C1 segment of cervical spinal cord (tissue), 14 donors: ENCODE results near the gene TMEM250.

Experiments used
- DNase-seq, 14 donors: peaks; one replicate each; lab custom pipeline; 2025; lab: John Stamatoyannopoulos, UW

The TMEM250 gene

DNA sequence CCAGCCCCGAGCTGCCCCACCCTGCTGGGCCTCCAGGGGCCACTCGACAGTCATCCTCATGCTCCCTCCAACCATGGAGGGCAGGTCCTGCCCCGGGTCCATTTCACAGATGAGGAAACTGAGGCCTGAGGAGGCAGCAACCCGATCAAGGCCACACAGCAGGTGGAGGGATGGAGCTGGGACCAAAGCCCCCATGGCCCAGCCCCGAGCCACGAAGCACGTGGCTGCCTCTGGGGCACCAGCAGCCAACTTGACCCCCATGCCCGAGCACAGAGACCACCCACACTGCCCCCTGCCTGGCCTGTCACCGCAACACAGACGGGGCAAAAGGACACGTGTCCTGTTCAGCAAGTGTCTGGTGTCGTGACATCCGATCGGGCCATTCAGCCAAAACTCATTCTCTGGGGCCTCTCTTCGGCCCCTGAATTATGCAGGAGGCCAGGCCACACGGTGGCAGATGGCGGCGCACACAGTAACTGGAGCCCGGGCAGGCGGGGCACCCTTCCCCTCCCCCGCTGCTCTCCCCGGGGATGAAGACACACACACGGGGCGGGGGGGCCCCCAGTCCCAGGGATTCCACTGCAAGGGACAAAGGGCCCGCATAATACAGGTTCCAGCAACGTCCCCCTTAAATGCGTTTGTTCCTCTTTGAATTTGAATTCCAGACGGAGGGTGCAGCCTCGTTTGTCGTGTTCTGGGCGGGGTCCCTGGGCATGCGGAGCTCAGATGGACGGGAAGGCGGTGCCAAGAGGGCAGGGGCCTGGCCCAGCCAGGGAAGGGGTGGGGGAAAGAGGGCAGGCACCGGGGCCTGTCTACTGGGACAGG is 29.4 kb upstream of the TMEM250 start:
- DNase-seq: no peak

DNA sequence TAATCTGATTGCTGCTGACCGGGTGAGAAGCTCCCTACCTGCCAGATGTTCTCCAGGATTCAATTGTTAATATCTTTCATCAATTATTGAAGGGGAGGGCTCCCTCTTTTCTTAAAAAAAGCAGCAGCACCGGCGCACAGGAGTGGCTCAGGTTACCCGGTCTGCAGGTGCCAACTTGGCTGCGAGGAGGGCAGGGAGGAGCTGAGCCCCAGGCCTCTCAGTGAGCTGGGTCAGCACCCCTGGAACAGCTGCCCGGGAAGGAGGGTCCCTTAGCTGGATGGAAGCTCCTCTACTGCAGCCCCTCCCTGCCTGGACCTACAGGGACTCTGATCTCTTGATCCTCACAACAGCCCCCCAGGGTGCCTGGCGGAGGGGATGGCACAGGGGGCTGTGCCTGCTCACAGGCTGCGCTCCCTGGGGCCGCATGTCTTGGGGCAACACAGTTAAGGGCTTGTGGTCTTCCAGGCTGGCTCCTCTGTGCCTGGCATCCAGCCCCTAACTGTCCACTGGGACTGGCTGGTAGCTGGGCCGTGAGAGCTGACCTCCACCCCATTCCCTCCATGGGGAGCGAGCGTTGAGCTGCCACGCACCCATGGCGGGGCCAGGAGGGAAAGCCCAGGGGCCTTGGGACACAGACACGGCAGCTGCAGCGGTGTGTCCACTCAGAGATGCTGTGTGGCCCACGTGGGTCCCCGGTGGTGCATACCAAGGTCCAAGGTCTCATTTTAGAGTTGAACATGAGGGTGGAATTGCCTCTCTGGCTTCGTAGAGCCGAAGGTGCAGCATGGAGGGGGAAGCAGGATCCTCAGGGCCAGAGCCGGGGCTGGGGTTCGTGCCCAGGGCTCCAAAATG is 28.6 kb upstream of the TMEM250 start:
- no peak for DNase-seq

DNA sequence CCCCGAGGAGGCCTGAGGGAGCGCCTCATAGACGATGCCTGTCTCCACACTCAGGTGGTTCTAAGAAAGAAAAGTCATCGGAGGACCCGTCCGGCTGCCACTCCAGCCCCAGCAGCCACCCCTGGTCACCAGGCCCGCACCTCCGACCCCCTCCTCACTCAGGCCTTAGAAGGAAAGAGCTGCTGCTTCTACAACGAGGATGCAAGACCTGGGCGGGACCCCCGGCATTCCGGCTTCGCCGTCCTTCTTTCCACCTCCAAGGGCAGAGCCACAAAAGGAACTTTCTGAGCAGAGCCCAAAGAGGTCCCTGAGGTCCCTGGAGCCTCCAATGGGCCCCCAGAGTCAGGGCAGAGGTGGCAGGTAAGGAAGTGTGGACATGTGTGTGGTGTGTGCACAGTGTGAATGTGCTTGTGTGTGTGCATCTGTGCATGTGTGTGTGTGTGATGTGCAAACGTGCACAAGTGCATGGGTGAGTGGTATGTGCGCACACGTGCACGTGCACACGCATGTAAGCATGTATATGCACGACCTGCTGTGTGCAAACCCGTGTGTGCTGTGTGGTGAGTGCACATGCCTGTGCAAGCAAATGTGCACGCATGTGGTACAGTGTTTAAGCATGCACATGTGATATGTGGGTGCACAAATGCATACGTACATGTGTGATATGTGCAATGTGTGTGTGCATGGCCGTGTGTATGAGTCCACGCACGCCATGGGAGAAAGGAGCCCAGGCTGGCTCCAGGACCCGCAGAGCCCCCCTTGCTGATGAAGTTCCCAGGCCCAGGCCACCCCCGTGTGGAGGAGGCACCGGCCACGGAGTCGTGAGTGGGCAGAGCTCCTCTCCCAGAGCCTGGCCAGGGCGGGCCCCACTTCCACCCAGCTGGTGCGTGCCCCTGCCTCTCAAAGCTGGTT is 27.7 kb upstream of the TMEM250 start:
- DNase-seq: no peak

DNA sequence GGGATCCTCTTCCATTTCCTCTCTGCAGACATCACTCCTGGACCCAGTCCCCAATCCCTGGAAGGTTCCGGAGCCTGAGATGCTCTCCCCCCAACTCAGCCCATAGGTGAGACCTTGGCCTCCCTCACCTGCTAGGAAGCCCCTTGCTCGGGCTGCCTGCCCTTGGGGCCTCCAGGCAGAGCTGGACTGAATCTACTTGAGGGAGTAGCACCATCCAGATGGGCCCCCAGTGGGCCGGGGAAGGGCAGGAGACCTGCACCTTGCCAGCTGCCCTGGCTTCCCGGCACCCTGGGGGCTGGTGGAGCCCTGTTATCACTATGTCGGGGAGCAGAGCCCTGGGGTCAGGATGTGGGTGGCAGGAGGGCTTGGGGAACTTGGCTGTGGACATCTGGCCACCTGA is 26.9 kb upstream of the TMEM250 start:
- no peak for DNase-seq

DNA sequence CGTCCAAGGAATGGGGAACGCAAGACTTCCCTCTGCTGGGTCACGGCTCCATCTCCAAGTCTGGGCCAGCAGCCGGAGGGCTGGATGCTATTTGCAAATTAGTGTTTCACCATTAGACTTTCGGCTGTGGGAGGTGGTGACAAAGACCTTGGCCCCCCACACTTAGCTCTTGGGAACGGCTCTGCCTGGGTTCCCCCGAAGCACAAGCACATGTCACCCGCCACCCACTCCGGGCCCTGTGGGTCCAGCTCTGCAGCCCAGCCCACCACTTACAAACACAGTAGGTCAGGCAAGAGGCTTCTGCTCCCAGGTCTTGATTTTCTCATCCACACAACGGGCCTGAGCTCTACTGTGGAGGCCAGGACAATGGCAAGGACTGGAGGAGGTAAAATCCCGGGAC is 25.8 kb upstream of the TMEM250 start:
- DNase-seq: no peak

DNA sequence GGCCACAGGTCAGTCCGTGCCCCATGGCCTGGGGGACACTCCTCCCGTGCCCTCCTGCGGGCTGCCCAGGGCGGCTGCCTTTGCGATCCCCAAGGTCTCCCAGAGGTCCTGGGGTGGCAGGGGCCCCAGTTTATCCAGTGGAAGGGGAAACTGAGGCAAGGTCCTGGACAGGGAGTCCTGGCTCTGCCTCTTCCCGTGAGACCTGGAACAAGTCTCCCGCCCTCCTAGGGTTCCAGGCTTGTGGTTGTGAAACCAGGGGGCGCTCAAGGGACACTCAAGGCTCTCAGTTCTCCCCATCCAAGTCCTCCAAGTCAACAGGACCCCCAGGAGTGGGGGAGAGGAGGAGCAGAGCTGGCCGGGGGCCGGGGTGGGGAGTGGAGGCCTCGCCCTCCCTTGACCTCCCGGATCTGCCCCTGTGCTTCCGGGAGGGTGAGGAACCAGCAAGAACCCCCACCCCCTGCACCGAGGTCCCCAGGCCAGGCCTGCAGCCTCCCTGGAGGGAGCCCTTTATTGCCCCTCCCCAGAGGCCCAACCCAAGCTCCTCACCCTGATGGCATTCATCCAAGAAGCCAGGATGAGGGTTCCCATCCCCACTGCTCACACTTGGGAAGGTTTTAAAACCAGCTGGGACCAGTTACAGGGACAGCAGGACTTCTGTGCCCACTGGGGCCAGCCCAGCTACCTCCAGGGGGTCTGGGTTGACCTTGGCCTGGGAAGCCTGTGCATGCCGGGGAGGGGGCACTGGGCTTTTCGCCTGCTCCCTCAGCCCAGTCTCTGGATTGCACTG is 24.7 kb upstream of the TMEM250 start:
- DNase-seq: no peak

DNA sequence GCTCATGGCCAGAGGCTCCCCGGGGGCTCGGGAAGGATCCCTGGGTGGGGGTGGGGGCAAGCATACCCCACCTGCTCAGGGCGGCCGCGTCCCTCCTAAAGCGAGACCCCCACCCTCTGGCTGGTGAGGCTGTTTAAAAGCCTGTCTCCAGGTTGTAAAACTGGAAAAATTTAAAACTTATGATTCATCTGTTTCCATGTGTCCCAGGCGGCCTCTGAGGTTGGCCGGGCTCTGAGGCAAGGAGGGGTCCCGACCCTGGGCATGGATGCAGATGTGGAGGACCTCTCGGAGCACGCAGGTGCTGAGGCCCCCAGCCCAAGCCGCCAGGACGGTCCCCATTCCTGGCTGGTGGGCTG is 24.2 kb upstream of the TMEM250 start:
- no peak for DNase-seq

DNA sequence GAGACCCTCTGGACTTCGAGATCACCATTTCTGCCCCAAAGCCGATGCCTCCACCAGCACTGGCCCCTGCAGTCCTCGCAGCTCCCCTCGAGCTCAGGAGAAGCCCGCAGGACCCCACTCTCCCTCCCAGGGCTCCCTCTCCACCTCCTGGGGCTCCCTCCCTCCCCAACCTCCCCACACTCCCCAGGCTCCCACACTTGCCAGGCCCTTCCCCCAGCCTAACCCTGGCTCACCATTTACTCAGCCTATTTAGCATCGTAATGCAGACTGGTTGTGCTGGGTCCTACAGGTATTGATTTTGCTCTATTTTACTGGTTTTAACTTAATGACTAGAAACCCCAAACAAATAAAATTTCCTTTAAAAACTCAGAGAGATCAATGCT is 23.7 kb upstream of the TMEM250 start:
- DNase-seq: no peak

DNA sequence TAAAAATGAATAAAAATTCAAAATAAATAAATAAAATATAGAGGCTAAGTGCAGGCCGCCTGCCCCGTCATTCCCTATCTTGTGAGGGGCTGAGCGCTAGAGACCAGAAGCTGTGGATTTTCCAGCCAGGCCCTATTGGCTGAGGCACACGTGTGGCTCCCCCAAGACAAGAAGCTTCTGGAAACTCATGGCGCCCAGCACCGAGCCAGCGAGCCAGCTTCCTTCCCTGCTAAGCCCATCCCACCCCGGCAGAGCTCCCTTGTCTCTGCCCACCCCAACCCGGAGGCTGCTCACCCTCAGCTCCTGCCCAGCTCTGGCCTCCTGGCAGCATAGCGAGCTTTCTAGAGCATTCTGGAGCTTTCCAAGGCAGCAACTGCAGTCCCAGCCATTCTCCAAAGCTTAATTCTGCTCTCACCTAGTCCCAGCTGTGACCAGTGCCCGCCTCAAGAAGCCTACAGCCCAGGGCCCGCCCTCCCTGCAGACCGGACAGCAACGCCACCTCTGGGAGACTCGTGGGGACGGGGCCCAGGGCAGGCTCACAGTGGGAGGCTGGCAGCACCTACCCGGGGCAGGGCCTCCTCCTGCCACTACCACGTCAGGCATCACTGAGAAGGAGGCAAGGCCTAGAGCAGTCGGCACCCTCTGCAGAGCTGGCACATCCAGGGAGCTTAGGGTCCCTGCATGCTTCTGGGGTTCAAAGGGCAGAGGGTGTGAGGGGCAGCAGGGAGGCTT is 23.2 kb upstream of the TMEM250 start:
- DNase-seq: no peak

DNA sequence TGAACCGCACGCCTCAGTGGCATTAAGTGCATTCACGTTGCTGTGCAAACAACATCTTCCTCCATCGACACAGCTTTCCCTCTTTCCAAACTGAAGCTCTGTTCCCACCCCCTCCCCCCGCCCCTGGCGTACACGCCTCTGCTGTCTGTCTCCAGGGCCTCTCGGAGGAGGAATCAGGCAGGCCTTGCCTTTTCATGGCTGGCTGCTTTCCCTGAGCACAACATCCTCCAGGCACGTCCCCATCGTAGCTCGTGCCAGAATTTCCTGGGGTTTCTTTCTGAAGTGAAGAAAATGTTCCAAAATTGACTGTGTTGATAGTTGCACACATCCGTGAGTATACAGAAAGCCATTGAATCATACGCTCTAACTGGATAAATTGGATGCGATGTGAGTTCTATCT is 22.3 kb upstream of the TMEM250 start:
- no peak for DNase-seq

DNA sequence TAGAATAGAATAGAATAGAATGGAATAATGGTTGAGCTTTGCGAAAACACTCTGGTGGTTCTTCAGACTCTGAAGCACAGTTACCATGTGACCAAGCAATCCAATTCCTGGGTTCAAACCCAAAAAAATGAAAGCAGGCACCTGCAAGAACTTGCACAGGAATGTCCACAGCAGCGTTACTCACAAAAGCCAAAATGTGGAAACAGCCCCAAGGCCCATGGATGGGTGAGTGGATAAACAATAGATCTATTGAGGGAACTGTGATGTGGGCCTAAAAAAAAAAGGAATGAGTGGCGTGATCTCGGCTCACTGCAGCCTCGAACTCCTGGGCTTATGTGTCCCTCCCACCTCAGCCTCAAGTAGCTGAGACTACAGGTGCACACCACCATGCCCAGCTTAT is 21.4 kb upstream of the TMEM250 start:
- no peak for DNase-seq

DNA sequence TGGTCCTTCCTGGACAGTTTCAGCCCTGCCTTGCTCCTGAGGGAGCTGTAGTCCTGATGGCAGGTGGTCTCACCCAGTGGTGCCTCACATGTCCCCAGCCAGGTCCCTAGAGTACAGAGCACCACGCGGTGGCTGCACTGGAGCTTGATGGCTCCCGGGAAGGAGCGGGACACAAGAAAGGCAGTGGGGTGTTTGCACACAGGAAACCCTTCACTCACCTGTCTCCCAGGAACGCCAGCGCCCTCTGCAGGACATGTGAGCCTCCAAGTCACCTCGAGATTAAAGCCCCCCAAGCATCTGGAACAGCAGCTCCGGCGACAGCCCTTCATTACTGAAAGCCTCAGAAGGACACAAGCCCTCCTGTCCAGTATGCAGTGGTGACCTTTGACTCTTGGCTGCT is 19.9 kb upstream of the TMEM250 start:
- no peak for DNase-seq

DNA sequence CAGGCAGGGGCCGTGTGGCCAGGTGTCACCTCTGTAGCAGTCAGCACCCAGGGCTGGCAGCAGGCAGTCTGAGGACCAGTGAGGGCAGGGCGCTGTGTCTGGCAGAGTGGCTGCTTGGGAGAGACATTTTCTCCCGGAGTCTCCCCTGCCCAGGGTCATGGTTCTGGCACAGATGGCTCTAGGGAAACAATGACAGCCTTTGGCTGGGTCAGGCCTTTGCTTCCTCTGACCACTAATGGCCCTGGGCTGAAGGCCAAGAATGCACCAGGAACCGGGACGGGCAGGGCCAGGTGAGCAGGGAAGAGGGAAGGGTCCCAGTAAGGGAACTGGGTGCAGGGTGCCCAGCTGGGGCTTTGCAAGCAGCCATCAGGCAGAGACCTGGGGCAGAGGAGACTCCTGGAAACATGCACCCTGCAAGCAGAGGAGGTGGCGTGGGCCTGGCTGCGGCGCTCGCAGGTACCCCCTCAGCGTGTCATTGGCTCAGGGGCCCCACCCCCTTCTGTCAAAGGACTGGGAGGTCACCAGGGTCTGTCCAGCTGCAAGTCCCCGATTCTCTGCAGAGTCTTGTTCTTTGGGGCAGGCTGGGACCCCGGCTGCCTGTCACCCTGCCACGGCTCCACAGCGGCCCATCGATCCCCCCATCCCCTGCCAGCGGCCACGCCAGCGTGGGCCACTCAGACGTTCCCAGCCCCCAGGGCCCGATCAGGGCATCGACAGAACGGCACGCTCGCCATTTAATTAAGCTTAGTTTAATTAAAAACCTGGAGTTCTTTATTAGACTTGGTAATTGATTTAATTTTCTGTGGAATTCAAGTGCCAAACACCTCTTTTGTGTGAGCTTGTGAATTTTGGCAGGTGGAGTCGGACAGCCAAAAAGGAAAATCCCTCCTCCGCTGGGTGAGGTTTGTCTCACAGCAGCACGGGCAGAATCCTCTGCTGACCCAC is 18.9 kb upstream of the TMEM250 start:
- no peak for DNase-seq

DNA sequence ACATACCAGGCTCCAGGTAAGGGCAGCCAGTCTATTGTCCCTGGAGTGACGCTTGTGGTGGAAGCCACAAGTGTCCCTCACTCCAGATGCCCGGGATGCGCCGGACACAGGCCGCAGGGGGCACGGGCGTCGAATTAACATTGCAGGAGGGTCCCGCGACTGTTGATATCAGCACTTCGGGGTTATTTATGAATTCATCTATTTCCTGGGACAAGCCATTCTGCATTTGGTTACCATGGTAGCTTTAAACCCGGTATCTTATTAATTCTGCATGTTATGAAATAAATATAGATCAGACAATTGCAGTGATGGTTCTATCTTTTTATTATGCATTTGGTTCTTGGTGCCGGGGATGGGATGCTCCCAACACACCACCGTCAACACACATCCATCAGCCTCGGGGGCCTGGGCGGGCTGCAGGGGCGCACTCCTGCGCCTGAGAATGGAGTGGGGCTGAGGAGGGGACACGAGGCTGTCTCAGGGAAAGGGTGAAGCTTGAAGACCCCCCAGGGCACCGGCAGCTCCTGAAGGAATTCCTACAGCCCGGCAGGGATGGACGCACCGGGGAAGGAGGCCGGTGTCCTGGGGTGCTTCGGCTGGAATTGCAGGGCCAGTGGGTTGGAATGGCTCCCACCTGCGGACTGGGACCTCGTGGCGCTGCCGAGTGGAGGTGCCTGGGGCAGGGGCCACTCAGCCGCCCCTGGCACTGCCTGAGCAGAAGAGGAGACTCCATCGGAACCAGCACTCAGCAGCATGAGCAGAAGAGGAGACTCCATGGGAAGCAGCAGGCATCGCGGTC is 17.7 kb upstream of the TMEM250 start:
- DNase-seq: no peak

DNA sequence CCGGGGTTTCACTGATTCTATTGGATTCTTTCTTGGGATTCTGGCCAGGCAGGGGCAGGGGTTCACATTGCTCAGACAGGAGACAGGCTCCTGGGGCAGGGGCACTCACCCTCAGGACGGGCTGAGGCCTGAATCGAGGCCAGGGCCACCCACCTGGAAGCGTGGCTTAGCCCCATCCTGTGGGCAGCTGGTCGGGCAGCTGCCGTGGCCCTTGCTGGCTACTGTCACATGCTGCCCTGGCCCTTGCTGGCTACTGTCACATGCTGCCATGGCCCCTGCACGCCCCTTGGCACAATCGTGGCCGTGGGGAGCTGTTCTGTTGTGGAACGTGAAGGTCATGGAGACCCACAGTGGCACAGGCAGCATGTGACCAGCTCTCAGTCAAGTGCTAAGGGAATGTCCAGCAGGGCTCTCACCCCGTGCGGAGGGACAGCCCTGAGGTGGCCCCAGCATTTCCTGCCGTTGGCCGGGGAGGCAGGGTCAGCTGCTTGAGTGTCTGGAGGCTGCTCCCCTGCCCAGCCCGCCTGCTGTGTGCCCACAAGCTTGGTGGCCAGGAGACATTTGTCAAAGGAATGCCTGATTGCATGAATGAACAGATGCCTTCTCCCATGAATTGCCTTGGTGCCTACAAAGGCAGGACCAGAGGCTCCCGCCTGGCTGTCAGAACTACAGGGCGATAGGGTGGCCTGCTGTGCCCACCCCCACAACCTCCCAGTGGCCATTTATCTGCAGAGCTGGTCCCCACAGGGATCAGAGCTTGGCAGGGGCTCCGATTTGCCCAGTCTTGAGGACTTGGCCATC is 16.9 kb upstream of the TMEM250 start:
- peak in 1 of 14 donors; percentile 10 for DNase-seq

DNA sequence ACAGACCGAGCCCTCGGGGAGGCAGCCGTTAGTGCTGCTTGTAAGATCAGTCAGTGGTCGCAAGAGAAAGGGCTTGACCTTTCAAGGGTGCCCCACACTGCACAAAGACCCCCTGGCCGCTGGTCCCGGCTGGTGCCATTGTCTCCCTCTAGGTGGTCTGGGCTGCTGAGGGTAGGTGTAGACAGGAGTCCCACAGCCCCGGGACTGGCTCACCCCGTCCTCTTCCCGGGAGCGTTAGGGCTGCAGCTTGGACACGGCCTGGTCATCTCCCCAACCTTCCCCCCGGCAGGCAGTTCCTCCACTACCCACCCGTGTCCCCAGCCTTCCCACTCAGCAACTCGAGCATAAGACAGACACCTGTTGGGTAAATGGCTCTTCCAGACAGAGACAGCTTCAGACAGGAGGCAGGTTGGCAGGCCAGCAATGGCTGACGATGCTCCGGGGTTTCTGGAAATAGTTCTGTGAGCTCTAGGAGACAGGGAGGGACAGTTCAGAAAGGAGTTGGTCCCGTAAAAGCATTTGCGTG is 15.3 kb upstream of the TMEM250 start:
- no peak for DNase-seq

DNA sequence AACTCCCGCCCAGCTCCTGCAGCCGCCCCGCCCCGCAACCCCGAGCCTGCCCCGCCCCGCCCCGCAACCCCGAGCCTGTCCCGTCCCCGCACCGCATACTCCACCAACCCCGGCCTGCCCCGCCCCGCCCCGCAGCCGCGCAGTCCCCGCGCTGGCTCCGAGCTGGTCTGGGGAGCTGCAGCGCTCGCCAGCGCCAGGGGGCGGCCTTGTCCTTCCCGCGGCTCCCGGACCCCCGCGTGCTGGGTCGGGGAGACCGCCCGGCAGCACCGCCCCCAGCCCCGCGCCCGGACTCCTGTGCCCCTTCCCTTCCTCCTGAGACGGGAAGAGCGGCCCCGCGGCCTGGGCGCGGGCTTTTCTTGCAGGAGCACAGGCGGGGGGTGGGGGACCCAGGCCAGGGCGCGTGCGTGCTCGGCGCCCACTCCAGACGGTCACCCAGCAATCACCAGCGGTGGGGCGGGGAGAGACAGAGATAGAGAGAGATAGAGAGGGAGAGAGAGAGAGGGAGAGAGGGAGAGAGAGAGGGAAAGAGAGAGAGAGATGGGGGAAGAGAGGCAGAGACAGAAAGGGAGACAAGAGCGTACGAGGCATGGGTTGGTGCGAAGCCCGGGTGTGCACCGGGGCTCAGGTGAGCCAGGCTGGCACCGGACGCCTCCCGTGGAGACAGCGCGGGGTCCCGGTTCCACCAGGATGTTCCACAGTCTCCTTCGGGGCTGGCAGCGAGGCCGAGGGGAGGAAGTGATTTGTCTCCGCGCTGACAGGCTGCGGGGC is 14.7 kb upstream of the TMEM250 start:
- peak in 1 of 14 donors; percentile 20 for DNase-seq
